CD4-positive, alpha-beta T cell (primary cell): ENCODE measurements around the gene FNDC3B. TPM values are rescaled to one million over a fixed set of nuclear protein-coding genes. Genes with fewer than 3 reads are reported as not detected.

Source experiments
- ATAC-seq: fragments of 200-7000 bp; cut with Tn5 transposase; one replicate; pipeline ENCODE4 v1.10.0; 2022; ENCODE audit warnings: mild to moderate bottlenecking; ENCODE audit not compliant: poor library complexity
- CTCF ChIA-PET: fragments of 350-600 bp; sonication (Branson Sonifier 250); formaldehyde crosslinking; loops from one replicate; lab custom pipeline; 2021; ENCODE audit warnings: antibody characterized with exemption, inconsistent platforms; lab: Charles Lee
- POLR2A ChIA-PET: fragments of 350-600 bp; sonication (Branson Sonifier 250); formaldehyde crosslinking; loops from one replicate; lab custom pipeline; 2021; ENCODE audit warnings: antibody characterized with exemption, inconsistent platforms; lab: Charles Lee
- DNase-seq, 14 experiments: peaks; one replicate each; pipeline ENCODE4 v3.0.0-alpha.2; 2013 to 2020; ENCODE audit warnings: mixed read lengths in 2 of 14
- H3K27ac ChIP-seq, 2 donors: one replicate each; pipeline versions ENCODE4 v1.5.1 to v1.7.0; 2013; ENCODE audit warnings: low read length in 2 of 2, low read depth in 1 of 2, mild to moderate bottlenecking in 1 of 2
- H3K27me3 ChIP-seq, 2 experiments: 1 replicate in 1 of 2; 2 replicates in 1 of 2; pipeline versions ENCODE4 v1.6.1 to v1.7.0; 2013; ENCODE audit warnings: low read length in 2 of 2, control low read depth in 1 of 2, mild to moderate bottlenecking in 1 of 2, moderate library complexity in 1 of 2; ENCODE audit not compliant: insufficient read depth in 2 of 2, control insufficient read depth in 1 of 2
- H3K36me3 ChIP-seq: one replicate; pipeline ENCODE4 v1.6.1; 2013; ENCODE audit warnings: low read length, control low read depth; ENCODE audit not compliant: insufficient read depth
- H3K4me1 ChIP-seq: one replicate; pipeline ENCODE4 v1.6.1; 2013; ENCODE audit warnings: low read length, control low read depth; ENCODE audit not compliant: insufficient read depth
- H3K4me3 ChIP-seq: one replicate; pipeline ENCODE4 v1.5.1; 2013; ENCODE audit warnings: mild to moderate bottlenecking, low read length, moderate library complexity
- H3K9me3 ChIP-seq, 2 experiments: 1 replicate in 1 of 2; 2 replicates in 1 of 2; pipeline versions ENCODE4 v1.6.1 to v1.7.0; 2013; ENCODE audit warnings: low read length in 2 of 2, mild to moderate bottlenecking in 2 of 2, control low read depth in 1 of 2, moderate library complexity in 1 of 2; ENCODE audit not compliant: control insufficient read depth in 1 of 2, insufficient read depth in 1 of 2
- H3K27ac Mint-ChIP-seq: one replicate; pipeline ENCODE4 v1.8.0; 2020; ENCODE audit warnings: mixed read lengths
- H3K27me3 Mint-ChIP-seq: one replicate; pipeline ENCODE4 v1.8.0; 2021; ENCODE audit warnings: mixed read lengths
- H3K36me3 Mint-ChIP-seq: one replicate; pipeline ENCODE4 v1.8.0; 2021; ENCODE audit warnings: low read depth, mixed read lengths
- H3K4me1 Mint-ChIP-seq: one replicate; pipeline ENCODE4 v1.8.0; 2021; ENCODE audit warnings: low read depth, mixed read lengths
- H3K4me3 Mint-ChIP-seq: one replicate; pipeline ENCODE4 v1.8.0; 2020; ENCODE audit warnings: mild to moderate bottlenecking, mixed read lengths
- H3K9me3 Mint-ChIP-seq: one replicate; pipeline ENCODE4 v1.8.0; 2020; ENCODE audit warnings: mixed read lengths
- CTCF ChIP-seq: fragments of 200-600 bp; IDR thresholded peaks from one replicate; pipeline ENCODE4 v1.8.0; 2022; ENCODE audit warnings: antibody characterized with exemption, mild to moderate bottlenecking
- intact Hi-C, 2 experiments: fragments of 100-400 bp; cut with DNase I in 1 of 2; cut with micrococcal nuclease in 1 of 2; formaldehyde crosslinking; loops; one replicate each; pipeline versions ENCODE4 v1.15.1 to v1.9.0; 2023 to 2025; cut with DNase I, micrococcal nuclease
- total RNA-seq, 174 experiments: library from RNA in 2 of 174; stranded (reverse) in 2 of 174; gene quantifications; one replicate each; pipeline ENCODE4 v1.2.3 and lab custom pipeline; 2021 to 2026

The FNDC3B gene
- total RNA-seq, 2 experiments from 2014 or later, result 26.1 to 28.7 TPM

- Histone ChIP-seq H3K9me3 (no peaks in the 10 kb centered on the region), H3K4me1 (peaks cover 4% of the 10 kb centered on the region), H3K27me3 (no peaks in the 10 kb centered on the region), H3K4me3 (no peak overlapping the region), H3K27ac (no peak overlapping the region), H3K36me3 (no peaks in the 10 kb centered on the region)
- no peak for TF ChIP-seq CTCF
- intact Hi-C loops, result no loop called here
- Mint-ChIP-seq H3K9me3 (peaks cover 2% of the 10 kb centered on the region), H3K4me1 (no peaks in the 10 kb centered on the region), H3K4me3 (no peak overlapping the region), H3K36me3 (peaks cover 8% of the 10 kb centered on the region), H3K27me3 (no peaks in the 10 kb centered on the region), H3K27ac (no peak overlapping the region)
- ATAC-seq (no peak), DNase-seq (no peak)
- ChIA-PET POLR2A (no interaction called here), CTCF (no interaction called here)
Measured at GRCh38 chr3:172175254-172175599, 135.8 kb downstream of the FNDC3B start.

- peaks cover 4% of the 10 kb centered on the region for H3K4me1 ChIP-seq
- ATAC-seq (no peak), DNase-seq (no peak)
- Mint-ChIP-seq H3K4me3 (no peak overlapping the region), H3K9me3 (peaks cover 2% of the 10 kb centered on the region), H3K36me3 (peaks cover 8% of the 10 kb centered on the region), H3K4me1 (no peaks in the 10 kb centered on the region), H3K27me3 (no peaks in the 10 kb centered on the region), H3K27ac (no peak overlapping the region)
- POLR2A ChIA-PET, result no interaction called here
- intact Hi-C loops, result no loop called here
- no peaks in the 10 kb centered on the region for H3K27me3 ChIP-seq
- CTCF ChIA-PET, result interaction anchor here (0.5 kb wide), 1 partner anchor 19 kb away, joined by 3 read pairs; no protein-coding TSS in a partner anchor
- no peaks in the 10 kb centered on the region for H3K36me3 ChIP-seq
- H3K9me3 ChIP-seq, result peaks cover 0 to 3% of the 10 kb centered on the region in 2 experiments
- H3K4me3 ChIP-seq, result no peak overlapping the region
- no peak for TF ChIP-seq CTCF
- no peak overlapping the region for H3K27ac ChIP-seq
Measured at GRCh38 chr3:172176061-172176770, 136.8 kb downstream of the FNDC3B start.

GRCh38 chr3:172177046-172177445 is 137.7 kb downstream of the FNDC3B start:
- Mint-ChIP-seq H3K9me3 (peaks cover 2% of the 10 kb centered on the region), H3K27me3 (no peaks in the 10 kb centered on the region), H3K36me3 (peaks cover 8% of the 10 kb centered on the region), H3K4me3 (no peak overlapping the region), H3K27ac (no peak overlapping the region), H3K4me1 (peaks cover 3% of the 10 kb centered on the region)
- intact Hi-C loops, result no loop called here
- Histone ChIP-seq H3K27ac (no peak overlapping the region), H3K36me3 (no peaks in the 10 kb centered on the region), H3K4me3 (no peak overlapping the region), H3K4me1 (peaks cover 4% of the 10 kb centered on the region), H3K27me3 (no peaks in the 10 kb centered on the region), H3K9me3 (peaks cover 0 to 3% of the 10 kb centered on the region in 2 experiments)
- ChIA-PET POLR2A (no interaction called here), CTCF (interaction anchor here (0.5 to 1.6 kb wide), 3 partner anchors 17 to 24 kb away, joined by 3 to 4 read pairs (median 3); no protein-coding TSS in a partner anchor)
- no peak for TF ChIP-seq CTCF
- no peak for ATAC-seq
- no peak for DNase-seq
